HEK293 (cell line): Measurements from ENCODE around the gene GALNT9.
A peak's percentile ranks its signal among the peaks of the same experiment; 100 is the strongest.

Source experiments
- AEBP2 ChIP-seq: fragments of 450-650 bp; formaldehyde crosslinking; IDR thresholded peaks from 2 replicates; pipeline ENCODE4 v1.5.1; 2016; ENCODE audit warnings: missing biosample characterization, missing genetic modification characterization, borderline replicate concordance
- ATF2 ChIP-seq: fragments of 450-650 bp; formaldehyde crosslinking; IDR thresholded peaks from 2 replicates; pipeline ENCODE4 v1.5.1; 2016; ENCODE audit warnings: missing biosample characterization, missing genetic modification characterization, low read depth
- BCL11B ChIP-seq: fragments of 450-650 bp; formaldehyde crosslinking; IDR thresholded peaks from 2 replicates; pipeline ENCODE4 v1.5.1; 2016; ENCODE audit warnings: low read depth, missing biosample characterization, missing genetic modification characterization
- EGR2 ChIP-seq: fragments of 450-650 bp; formaldehyde crosslinking; IDR thresholded peaks from 2 replicates; pipeline ENCODE4 v1.5.1; 2016; ENCODE audit warnings: low read depth, missing biosample characterization, missing genetic modification characterization
- KLF9 ChIP-seq: fragments of 450-650 bp; formaldehyde crosslinking; IDR thresholded peaks from 2 replicates; pipeline ENCODE4 v1.5.1; 2016; ENCODE audit warnings: missing biosample characterization, missing genetic modification characterization, low read depth
- REST ChIP-seq: fragments of 450-650 bp; formaldehyde crosslinking; IDR thresholded peaks from 2 replicates; pipeline ENCODE4 v1.5.1; 2016; ENCODE audit warnings: missing biosample characterization, missing genetic modification characterization
- SALL2 ChIP-seq: fragments of 450-650 bp; formaldehyde crosslinking; IDR thresholded peaks from 2 replicates; pipeline ENCODE4 v1.5.0; 2017; ENCODE audit warnings: missing biosample characterization, mild to moderate bottlenecking, missing genetic modification characterization, borderline replicate concordance
- ZBTB17 ChIP-seq: fragments of 450-650 bp; formaldehyde crosslinking; IDR thresholded peaks from 2 replicates; pipeline ENCODE4 v1.5.1; 2016; ENCODE audit warnings: missing biosample characterization, missing genetic modification characterization
- ZBTB49 ChIP-seq: fragments of 450-650 bp; formaldehyde crosslinking; IDR thresholded peaks from 2 replicates; pipeline ENCODE4 v1.5.1; 2016; ENCODE audit warnings: missing biosample characterization, missing genetic modification characterization, low read depth
- ZBTB6 ChIP-seq: fragments of 450-650 bp; formaldehyde crosslinking; IDR thresholded peaks from 2 replicates; pipeline ENCODE4 v1.5.1; 2017; ENCODE audit warnings: missing biosample characterization, missing genetic modification characterization
- ZFHX2 ChIP-seq: fragments of 450-650 bp; formaldehyde crosslinking; conservative IDR thresholded peaks from 2 replicates; pipeline ENCODE4 v1.5.1; 2016; ENCODE audit warnings: missing biosample characterization, missing genetic modification characterization
- ZNF146 ChIP-seq: fragments of 450-650 bp; formaldehyde crosslinking; IDR thresholded peaks from 2 replicates; pipeline ENCODE4 v1.5.1; 2016; ENCODE audit warnings: missing biosample characterization, missing genetic modification characterization
- ZNF148 ChIP-seq: fragments of 450-650 bp; formaldehyde crosslinking; IDR thresholded peaks from 2 replicates; pipeline ENCODE4 v1.5.0; 2017; ENCODE audit warnings: missing biosample characterization, missing genetic modification characterization, borderline replicate concordance
- ZNF175 ChIP-seq: fragments of 450-650 bp; formaldehyde crosslinking; IDR thresholded peaks from 2 replicates; pipeline ENCODE4 v1.5.1; 2016; ENCODE audit warnings: missing biosample characterization, missing genetic modification characterization
- ZNF214 ChIP-seq: fragments of 450-650 bp; formaldehyde crosslinking; IDR thresholded peaks from 2 replicates; pipeline ENCODE4 v1.5.1; 2017; ENCODE audit warnings: missing biosample characterization, mild to moderate bottlenecking, missing genetic modification characterization, borderline replicate concordance
- ZNF248 ChIP-seq: fragments of 450-650 bp; formaldehyde crosslinking; IDR thresholded peaks from 2 replicates; pipeline ENCODE4 v1.5.1; 2017; ENCODE audit warnings: missing biosample characterization, missing genetic modification characterization
- ZNF274 ChIP-seq, 2 experiments: fragments of 200-500 bp in 1 of 2; fragments of 450-650 bp in 1 of 2; sonication (Bioruptor generic) in 1 of 2; formaldehyde crosslinking in 1 of 2; IDR thresholded peaks; 2 replicates each; pipeline versions ENCODE4 v1.5.1 to v1.6.1; 2014 to 2016; ENCODE audit warnings: borderline replicate concordance in 1 of 2, inconsistent platforms in 1 of 2, low read length in 1 of 2, missing biosample characterization in 1 of 2, missing genetic modification characterization in 1 of 2
- ZNF292 ChIP-seq: fragments of 450-650 bp; formaldehyde crosslinking; IDR thresholded peaks from 2 replicates; pipeline ENCODE4 v1.5.1; 2016; ENCODE audit warnings: low read depth, missing biosample characterization, missing genetic modification characterization, borderline replicate concordance
- ZNF302 ChIP-seq: fragments of 450-650 bp; formaldehyde crosslinking; IDR thresholded peaks from 2 replicates; pipeline ENCODE4 v1.5.1; 2016; ENCODE audit warnings: missing biosample characterization, missing genetic modification characterization, low read depth
- ZNF426 ChIP-seq: fragments of 450-650 bp; formaldehyde crosslinking; IDR thresholded peaks from 2 replicates; pipeline ENCODE4 v1.5.1; 2017; ENCODE audit warnings: missing biosample characterization, missing genetic modification characterization, mild to moderate bottlenecking, inconsistent platforms, moderate library complexity
- ZNF48 ChIP-seq: fragments of 450-650 bp; formaldehyde crosslinking; IDR thresholded peaks from 2 replicates; pipeline ENCODE4 v1.5.1; 2016; ENCODE audit warnings: missing biosample characterization, missing genetic modification characterization
- ZNF623 ChIP-seq: fragments of 450-650 bp; formaldehyde crosslinking; IDR thresholded peaks from 2 replicates; pipeline ENCODE4 v1.5.1; 2016; ENCODE audit warnings: missing biosample characterization, missing genetic modification characterization
- ZNF701 ChIP-seq: fragments of 450-650 bp; formaldehyde crosslinking; IDR thresholded peaks from 2 replicates; pipeline ENCODE4 v1.5.1; 2016; ENCODE audit warnings: missing biosample characterization, missing genetic modification characterization
- ZSCAN23 ChIP-seq: fragments of 450-650 bp; formaldehyde crosslinking; IDR thresholded peaks from 2 replicates; pipeline ENCODE4 v1.5.1; 2016; ENCODE audit warnings: missing biosample characterization, missing genetic modification characterization
- ZSCAN5A ChIP-seq: fragments of 450-650 bp; formaldehyde crosslinking; IDR thresholded peaks from 2 replicates; pipeline ENCODE4 v1.5.1; 2016; ENCODE audit warnings: missing biosample characterization, missing genetic modification characterization

The GALNT9 gene

GRCh38 chr12:132286912-132287311, 42.5 kb downstream of the GALNT9 start (continued):
- no peak for TF ChIP-seq ZNF274 (IDR thresholded peaks at IDR 0.05; ENCODE audit: low read length)
- no peak for TF ChIP-seq ZNF274 (tag by site-specific recombination; IDR thresholded peaks at IDR 0.05; ENCODE audit: borderline replicate concordance)
- no peak for TF ChIP-seq KLF9
- no peak for TF ChIP-seq ZNF175 (tag by site-specific recombination)
- no peak for TF ChIP-seq ATF2 (tag by site-specific recombination)
- TF ChIP-seq ZFHX2 (tag by site-specific recombination): peak; percentile 58
- TF ChIP-seq ZNF248 (tag by site-specific recombination): no peak
- TF ChIP-seq AEBP2 (tag by site-specific recombination): no peak
- TF ChIP-seq ZNF292: no peak
- TF ChIP-seq ZNF701: no peak
- TF ChIP-seq EGR2 (tag by site-specific recombination): peak; percentile 18; the same call in 1 of the 2 replicates
- no peak for TF ChIP-seq ZNF302 (tag by site-specific recombination)
- no peak for TF ChIP-seq REST (tag by site-specific recombination)
- TF ChIP-seq ZSCAN5A: no peak
- TF ChIP-seq ZNF48: no peak
- no peak for TF ChIP-seq BCL11B
- TF ChIP-seq ZNF623 (tag by site-specific recombination): no peak
- no peak for TF ChIP-seq ZNF146
- TF ChIP-seq ZNF148: no peak
- no peak for TF ChIP-seq ZNF214 (tag by site-specific recombination)
- no peak for TF ChIP-seq SALL2 (tag by site-specific recombination)
- no peak for TF ChIP-seq ZBTB17 (tag by site-specific recombination)
- no peak for TF ChIP-seq ZNF426
- TF ChIP-seq ZSCAN23 (tag by site-specific recombination): no peak
- TF ChIP-seq ZBTB49 (tag by site-specific recombination): no peak
- no peak for TF ChIP-seq ZBTB6
